PC-9 (cell line): ENCODE data around the gene ALPK3. TPM values are rescaled to one million over a fixed set of nuclear protein-coding genes. Genes with fewer than 3 reads are reported as not detected.

Source experiments
- BruUV-seq: library from RNA; stranded (reverse); fragments of 400-500 nt; replicated peaks from 2 replicates; lab custom pipeline; 2021; lab: Mats Ljungman, UMichigan
- CTCF ChIA-PET: fragments of 300-600 bp; sonication (Branson Sonifier 250); formaldehyde crosslinking; loops from one replicate; lab custom pipeline; 2022; ENCODE audit warnings: antibody characterized with exemption; lab: Charles Lee
- POLR2A ChIA-PET: fragments of 300-600 bp; sonication (Branson Sonifier 250); formaldehyde crosslinking; loops from one replicate; lab custom pipeline; 2022; ENCODE audit warnings: antibody characterized with exemption; ENCODE audit not compliant: unreplicated experiment; lab: Charles Lee
- DNase-seq, 2 experiments: peaks; one replicate each; pipeline versions ENCODE4 v3.0.0 to v3.0.0-alpha.2; 2015 to 2022; ENCODE audit warnings: mixed read lengths in 1 of 2
- H2AFZ ChIP-seq: fragments of 200-600 bp; sonication (generic); 2 replicates; pipeline ENCODE4 v1.8.1; 2017; ENCODE audit warnings: antibody characterized with exemption
- H3F3A ChIP-seq: fragments of 200-600 bp; sonication (generic); 2 replicates; pipeline ENCODE4 v1.8.1; 2017; ENCODE audit warnings: antibody characterized with exemption, mild to moderate bottlenecking, low read depth; ENCODE audit not compliant: insufficient read depth
- H3K27ac ChIP-seq: fragments of 200-600 bp; sonication (generic); 2 replicates; pipeline ENCODE4 v1.6.1; 2016; ENCODE audit warnings: mixed run types
- H3K27me3 ChIP-seq: fragments of 200-600 bp; sonication (generic); 2 replicates; pipeline ENCODE4 v1.6.1; 2016; ENCODE audit warnings: low read depth, mixed run types; ENCODE audit not compliant: insufficient read depth
- H3K36me3 ChIP-seq: fragments of 200-600 bp; sonication (generic); 2 replicates; pipeline ENCODE4 v1.6.1; 2016; ENCODE audit warnings: low read depth, mixed run types
- H3K4me1 ChIP-seq: fragments of 200-600 bp; sonication (generic); replicated peaks from 2 replicates; pipeline ENCODE4 v1.6.1; 2016; ENCODE audit warnings: mixed run types; ENCODE audit not compliant: insufficient read depth
- H3K4me2 ChIP-seq: fragments of 200-600 bp; sonication (generic); 2 replicates; pipeline ENCODE4 v1.6.1; 2017; ENCODE audit warnings: mixed run types
- H3K4me3 ChIP-seq: fragments of 200-600 bp; sonication (generic); 2 replicates; pipeline ENCODE4 v1.6.1; 2016; ENCODE audit warnings: mixed run types
- H3K79me2 ChIP-seq: fragments of 200-600 bp; sonication (generic); 2 replicates; pipeline ENCODE4 v1.6.1; 2017; ENCODE audit warnings: low read depth, mixed run types
- H3K9me2 ChIP-seq: fragments of 200-600 bp; sonication (generic); 2 replicates; pipeline ENCODE4 v1.8.1; 2017; ENCODE audit warnings: mild to moderate bottlenecking; ENCODE audit not compliant: insufficient read depth
- H3K9me3 ChIP-seq: fragments of 200-600 bp; sonication (generic); 2 replicates; pipeline ENCODE4 v1.8.1; 2016; ENCODE audit warnings: low read depth; ENCODE audit not compliant: insufficient read depth
- H4K20me1 ChIP-seq: fragments of 200-600 bp; sonication (generic); 2 replicates; pipeline ENCODE4 v1.8.1; 2017; ENCODE audit not compliant: insufficient read depth
- CTCF ChIP-seq: fragments of 200-600 bp; sonication (generic); conservative IDR thresholded peaks from 2 replicates; pipeline ENCODE4 v1.6.1; 2017; ENCODE audit warnings: mixed run types, antibody characterized with exemption, mild to moderate bottlenecking, moderate library complexity
- EZH2 ChIP-seq: fragments of 200-600 bp; sonication (generic); IDR thresholded peaks from 2 replicates; pipeline ENCODE4 v1.8.0; 2017; ENCODE audit warnings: antibody characterized with exemption, low read depth
- intact Hi-C: fragments of 100-400 bp; cut with micrococcal nuclease; formaldehyde crosslinking; loops from one replicate; pipeline ENCODE4 v1.10.0; 2022; ENCODE audit not compliant: unreplicated experiment
- total RNA-seq: library from RNA; stranded (reverse); gene quantifications from 2 replicates; pipeline ENCODE4 v1.2.3, GENCODE V29; 2021

The ALPK3 gene
- total RNA-seq, 1 experiment from 2014 or later, result 8.1 TPM

DNA sequence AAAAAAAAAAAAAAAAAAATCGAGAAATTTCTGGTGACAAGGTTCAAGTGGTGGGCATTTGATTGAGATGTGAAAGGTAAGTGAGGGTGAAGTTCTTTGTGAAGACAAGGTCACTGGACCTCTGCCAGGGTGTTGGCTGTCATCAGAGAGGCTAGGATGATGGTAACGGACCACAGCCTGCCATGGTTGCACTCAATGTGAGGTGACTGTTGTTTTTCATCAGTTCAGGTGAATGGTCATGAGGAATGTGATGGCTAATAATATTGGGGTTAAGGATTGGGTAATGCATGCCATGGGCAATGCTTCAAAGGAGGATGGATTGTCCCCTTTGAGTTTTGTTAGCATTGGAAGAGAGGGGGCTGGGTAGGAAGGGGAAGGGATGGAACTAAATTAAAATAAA lies 4.3 kb upstream of the ALPK3 start:
- Histone ChIP-seq H3K79me2 (no peaks in the 10 kb centered on the region), H4K20me1 (no peaks in the 10 kb centered on the region), H3K4me1 (0 out of 2 replicates have a peak, but pooled peaks cover under 1% of the 10 kb centered on the region), H3K36me3 (no peaks in the 10 kb centered on the region), H3K4me3 (no peak overlapping the region), H3F3A (peaks cover 6% of the 10 kb centered on the region; the same call in 1 of the 2 replicates), H3K9me2 (no peaks in the 10 kb centered on the region), H3K27ac (no peak overlapping the region), H3K9me3 (no peaks in the 10 kb centered on the region), H3K4me2 (no peak overlapping the region), H2AFZ (no peak overlapping the region), H3K27me3 (no peaks in the 10 kb centered on the region)
- ChIA-PET POLR2A (no interaction called here), CTCF (interaction anchor here (0.6 kb wide), 1 partner anchor 177 kb away, joined by 7 read pairs; no protein-coding TSS in a partner anchor)
- TF ChIP-seq EZH2 (no peak), CTCF (no peak)
- intact Hi-C loops, result no loop called here
- DNase-seq, result no peak
- no TSS peak for BruUV-seq

- Histone ChIP-seq H3K27me3 (no peaks in the 10 kb centered on the region), H3K4me2 (no peak overlapping the region), H4K20me1 (no peaks in the 10 kb centered on the region), H3K36me3 (no peaks in the 10 kb centered on the region), H3K4me3 (no peak overlapping the region), H3K9me3 (no peaks in the 10 kb centered on the region), H3K9me2 (no peaks in the 10 kb centered on the region), H3F3A (peaks cover 6% of the 10 kb centered on the region; the same call in 1 of the 2 replicates), H3K79me2 (no peaks in the 10 kb centered on the region), H3K4me1 (peaks cover 7% of the 10 kb centered on the region), H2AFZ (no peak overlapping the region), H3K27ac (no peak overlapping the region)
- ChIA-PET POLR2A (no interaction called here), CTCF (interaction anchor here (0.6 kb wide), 1 partner anchor 178 kb away, joined by 7 read pairs; no protein-coding TSS in a partner anchor)
- intact Hi-C loops, result no loop called here
- no TSS peak for BruUV-seq
- TF ChIP-seq EZH2, result no peak
- TF ChIP-seq CTCF, result no peak
- no peak for DNase-seq
Measured at GRCh38 chr15:84813435-84813834, 3.7 kb upstream of the ALPK3 start.

DNA sequence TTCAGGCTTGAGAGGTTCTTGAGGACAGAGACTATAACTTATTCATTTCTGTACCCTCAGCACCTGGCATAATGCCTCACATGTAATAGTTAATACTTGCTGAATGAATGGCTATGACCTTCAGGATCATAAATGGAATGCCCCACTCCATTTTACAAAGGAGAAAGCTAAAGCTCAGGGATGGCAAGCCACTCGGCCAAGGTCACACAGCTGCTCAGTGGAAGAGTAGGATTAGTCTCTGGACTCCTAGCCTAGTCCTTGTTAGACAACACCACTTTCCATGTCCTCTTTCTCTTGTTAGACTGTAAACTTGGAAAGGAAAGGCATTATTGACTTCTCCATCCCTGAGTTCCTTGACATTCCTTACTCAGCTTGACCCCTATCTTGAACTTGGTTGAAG lies 3.2 kb upstream of the ALPK3 start:
- H3K9me2 ChIP-seq, result no peaks in the 10 kb centered on the region
- no peak overlapping the region for H3K4me3 ChIP-seq
- peaks cover 11% of the 10 kb centered on the region for H3K4me1 ChIP-seq
- no peak overlapping the region for H2AFZ ChIP-seq
- intact Hi-C loops, result no loop called here
- H3F3A ChIP-seq, result peaks cover 6% of the 10 kb centered on the region; the same call in 1 of the 2 replicates
- H3K36me3 ChIP-seq, result no peaks in the 10 kb centered on the region
- H3K4me2 ChIP-seq, result no peak overlapping the region
- no peaks in the 10 kb centered on the region for H4K20me1 ChIP-seq
- TF ChIP-seq EZH2 (no peak), CTCF (no peak)
- H3K79me2 ChIP-seq, result no peaks in the 10 kb centered on the region
- no TSS peak for BruUV-seq
- H3K9me3 ChIP-seq, result no peaks in the 10 kb centered on the region
- no peaks in the 10 kb centered on the region for H3K27me3 ChIP-seq
- DNase-seq, result no peak
- CTCF ChIA-PET, result no interaction called here
- POLR2A ChIA-PET, result no interaction called here
- H3K27ac ChIP-seq, result no peak overlapping the region
